Esophagus (tissue), 2 donors: ENCODE data around the gene NLRC4. TPM values are rescaled to one million over a fixed set of nuclear protein-coding genes. Genes with fewer than 3 reads are reported as not detected.
A peak's percentile ranks its signal among the peaks of the same experiment; 100 is the strongest.
"Not testable (repeated sequence)": the region's sequence is repeated elsewhere in the genome, so short reads cannot be mapped to it uniquely, and the experiment has no call there.

Experiments
- H3K27ac ChIP-seq, 2 donors: one replicate each; pipeline ENCODE4 v1.5.1; 2013; ENCODE audit warnings: low read depth in 2 of 2, mild to moderate bottlenecking in 2 of 2, inconsistent platforms in 1 of 2, low read length in 1 of 2, moderate library complexity in 1 of 2
- H3K27me3 ChIP-seq, 2 donors: one replicate each; pipeline ENCODE4 v1.6.1; 2013; ENCODE audit warnings: low read length in 2 of 2, control low read depth in 1 of 2, mild to moderate bottlenecking in 1 of 2; ENCODE audit not compliant: insufficient read depth in 2 of 2, control insufficient read depth in 1 of 2
- H3K36me3 ChIP-seq, 2 donors: one replicate each; pipeline ENCODE4 v1.6.1; 2013; ENCODE audit warnings: low read length in 1 of 2; ENCODE audit not compliant: control insufficient read depth in 2 of 2, insufficient read depth in 2 of 2
- H3K4me1 ChIP-seq, 2 donors: one replicate each; pipeline ENCODE4 v1.6.1; 2013; ENCODE audit warnings: low read length in 1 of 2; ENCODE audit not compliant: control insufficient read depth in 2 of 2, insufficient read depth in 2 of 2
- H3K4me3 ChIP-seq, 2 donors: one replicate each; pipeline ENCODE4 v1.5.1; 2013; ENCODE audit warnings: low read length in 2 of 2, mild to moderate bottlenecking in 2 of 2, low read depth in 1 of 2, moderate library complexity in 1 of 2
- H3K9me3 ChIP-seq, 2 donors: one replicate each; pipeline ENCODE4 v1.6.1; 2013; ENCODE audit warnings: mild to moderate bottlenecking in 2 of 2, low read depth in 1 of 2, low read length in 1 of 2, moderate library complexity in 1 of 2; ENCODE audit not compliant: control insufficient read depth in 2 of 2, insufficient read depth in 1 of 2
- WGBS, 2 donors: extraction: QIAGEN DNeasy Blood & Tissue Kit; methylation state at CpG; one replicate each; pipeline ENCODE4 v1.1.7; 2013; 5-methylcytosine and 5-hydroxymethylcytosine counted together
- polyA plus RNA-seq, 2 donors: library from polyadenylated mRNA; stranded (reverse); fragments of 200-250 nt; gene quantifications; one replicate each; pipeline ENCODE4 v1.2.3, GENCODE V29; 2013
- donor health status: healthy with polysubstance abuse.
- donor health status: Bipolar disorder and iron deficiency.

The NLRC4 gene
- polyA plus RNA-seq, 2 donors = 0.12 to 0.18 TPM

- H3K27me3 ChIP-seq = no peaks in the 10 kb centered on the region
- H3K4me3 ChIP-seq = peak within 1 kb of the TSS; percentile 96 to 100
- H3K4me1 ChIP-seq = no peaks in the 10 kb centered on the region
- H3K36me3 ChIP-seq = no peaks in the 10 kb centered on the region
- 0% methylated on average over 54 to 59 of the region's 59 CpGs for WGBS, 2 donors
- H3K9me3 ChIP-seq = no peaks in the 10 kb centered on the region
- H3K27ac ChIP-seq = peak within 1 kb of the TSS; percentile 77 to 91
Observed at GRCh38 chr2:32277674-32278477, 13.2 kb upstream of the NLRC4 start, which contains the start of gene YIPF4. Gene YIPF4 (plus strand): TSS chr2:32277904. CDS start chr2:32278156, 252 bp downstream.

DNA sequence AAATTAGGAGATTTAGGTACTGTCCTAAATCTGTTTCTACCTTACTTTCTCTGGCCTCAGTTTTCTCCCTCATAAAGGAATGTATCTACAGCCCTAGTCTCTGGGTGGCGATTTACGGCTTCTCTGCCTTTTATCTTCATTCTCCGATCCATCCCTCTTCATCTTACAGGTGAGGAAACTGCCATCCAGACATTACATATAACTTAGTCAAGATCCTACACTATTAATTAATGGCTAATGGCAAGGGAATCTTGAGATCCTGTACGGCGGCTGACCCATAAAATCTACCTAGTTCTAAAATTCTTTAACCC, 12.6 kb upstream of the NLRC4 start:
- Histone ChIP-seq H3K4me3 (peak overlapping the region; percentile 96 to 100), H3K27ac (peak overlapping the region; percentile 77 to 91), H3K9me3 (no peaks in the 10 kb centered on the region), H3K4me1 (no peaks in the 10 kb centered on the region), H3K27me3 (no peaks in the 10 kb centered on the region), H3K36me3 (no peaks in the 10 kb centered on the region)
- 56 to 61% methylated on average over 5 of the region's 5 CpGs for WGBS, 2 donors

GRCh38 chr2:32275790-32276189, 11.1 kb upstream of the NLRC4 start:
- H3K27ac ChIP-seq, H3K36me3 ChIP-seq, H3K4me1 ChIP-seq, H3K4me3 ChIP-seq, H3K27me3 ChIP-seq, H3K9me3 ChIP-seq: not testable (repeated sequence)
- 84 to 86% methylated on average over 7 of the region's 7 CpGs for WGBS, 2 donors

- 55 to 71% methylated on average over 2 of the region's 2 CpGs for WGBS, 2 donors
- H3K36me3 ChIP-seq = no peaks in the 10 kb centered on the region
Observed at GRCh38 chr2:32274289-32274688, 9.6 kb upstream of the NLRC4 start.

GRCh38 chr2:32272279-32272678, 7.6 kb upstream of the NLRC4 start:
- Histone ChIP-seq H3K27ac (no peak overlapping the region), H3K27me3 (no peaks in the 10 kb centered on the region), H3K4me3 (no peak overlapping the region), H3K9me3 (no peaks in the 10 kb centered on the region), H3K4me1 (no peaks in the 10 kb centered on the region), H3K36me3 (no peaks in the 10 kb centered on the region)
- 56 to 57% methylated on average over 3 of the region's 3 CpGs for WGBS, 2 donors

More at GRCh38 chr2:32274289-32274688, 9.6 kb upstream of the NLRC4 start:
- no peaks in the 10 kb centered on the region for H3K9me3 ChIP-seq
- no peak overlapping the region for H3K4me3 ChIP-seq
- H3K27ac ChIP-seq = no peak overlapping the region
- H3K4me1 ChIP-seq = no peaks in the 10 kb centered on the region
- H3K27me3 ChIP-seq = no peaks in the 10 kb centered on the region

DNA sequence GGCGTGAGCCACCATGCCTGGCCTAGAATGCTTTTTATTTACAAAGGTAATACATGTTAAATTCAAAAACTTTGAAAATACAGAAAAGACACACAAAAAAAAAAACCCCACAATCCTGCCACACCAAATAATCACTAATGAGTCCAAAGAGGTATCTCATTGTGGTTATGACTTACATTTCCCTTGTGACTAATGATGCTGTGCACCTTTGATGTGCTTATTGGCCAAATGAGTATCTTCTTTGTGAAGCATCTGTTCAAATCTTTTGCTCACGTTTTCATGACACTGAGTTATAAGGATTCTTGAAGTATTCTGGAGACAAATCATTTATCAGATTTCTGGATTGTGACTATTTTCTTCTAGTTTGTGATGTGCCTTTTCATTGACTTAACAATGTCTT, 6.4 kb upstream of the NLRC4 start:
- H3K36me3 ChIP-seq = no peaks in the 10 kb centered on the region
- H3K4me1 ChIP-seq = no peaks in the 10 kb centered on the region
- no peak overlapping the region for H3K27ac ChIP-seq
- no peaks in the 10 kb centered on the region for H3K27me3 ChIP-seq
- H3K4me3 ChIP-seq = no peak overlapping the region
- 69 to 72% methylated on average over 2 of the region's 2 CpGs for WGBS, 2 donors
- H3K9me3 ChIP-seq = no peaks in the 10 kb centered on the region

DNA sequence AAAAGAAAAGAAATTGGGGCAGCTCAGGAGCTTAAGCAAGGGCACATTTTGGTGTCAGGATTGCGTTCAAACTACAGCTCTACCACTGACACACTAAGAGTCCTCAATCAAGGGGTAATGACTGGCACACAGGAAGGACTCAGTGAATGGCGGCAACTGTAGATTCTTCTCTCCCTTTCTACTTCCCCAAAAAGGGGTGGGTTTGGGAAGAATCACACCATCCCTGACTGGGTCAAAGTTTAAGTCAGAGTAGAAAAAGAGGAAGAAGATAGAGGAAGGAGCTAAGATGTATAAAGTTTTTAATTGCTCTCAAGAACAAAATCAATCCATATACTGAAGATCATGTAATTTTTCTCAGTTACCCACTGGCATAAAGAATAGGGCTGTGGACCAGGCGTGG, 2.6 kb downstream of the NLRC4 start:
- Histone ChIP-seq H3K27me3 (no peaks in the 10 kb centered on the region), H3K27ac (no peak overlapping the region), H3K9me3 (no peaks in the 10 kb centered on the region), H3K4me1 (no peaks in the 10 kb centered on the region), H3K36me3 (no peaks in the 10 kb centered on the region), H3K4me3 (no peak overlapping the region)
- WGBS, 2 donors = 87 to 92% methylated on average over 3 of the region's 3 CpGs

DNA sequence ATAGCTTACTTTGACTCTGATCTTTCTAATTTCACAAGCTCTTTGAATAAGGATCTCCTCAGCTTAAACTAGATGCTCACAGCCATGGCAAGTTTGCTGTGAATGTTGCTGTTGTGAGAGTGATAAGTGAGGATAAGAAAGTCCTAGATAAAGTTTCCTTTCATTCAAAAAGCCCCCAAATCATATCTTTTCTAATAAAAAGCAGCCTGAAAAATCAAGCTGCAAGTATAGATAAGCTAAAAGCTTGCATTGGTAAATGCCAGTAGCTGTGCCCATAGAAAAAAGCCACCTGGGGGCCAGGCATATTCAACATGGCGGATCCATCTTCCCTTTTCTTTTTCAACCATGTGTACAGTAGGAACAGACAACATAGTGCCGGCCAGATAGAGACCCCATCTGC, 4.3 kb downstream of the NLRC4 start:
- WGBS, 2 donors = 83 to 85% methylated on average over 2 of the region's 2 CpGs

GRCh38 chr2:32258242-32258641, 6.4 kb downstream of the NLRC4 start:
- H3K9me3 ChIP-seq = no peaks in the 10 kb centered on the region
- H3K27ac ChIP-seq = no peak overlapping the region
- no peaks in the 10 kb centered on the region for H3K4me1 ChIP-seq
- 82 to 86% methylated on average over 13 of the region's 13 CpGs for WGBS, 2 donors
- H3K4me3 ChIP-seq = no peak overlapping the region
- no peaks in the 10 kb centered on the region for H3K27me3 ChIP-seq
- no peaks in the 10 kb centered on the region for H3K36me3 ChIP-seq

More for the DNA sequence above, 4.3 kb downstream of the NLRC4 start:
- Histone ChIP-seq H3K27ac (no peak overlapping the region), H3K27me3 (no peaks in the 10 kb centered on the region), H3K36me3 (no peaks in the 10 kb centered on the region), H3K9me3 (no peaks in the 10 kb centered on the region), H3K4me3 (no peak overlapping the region), H3K4me1 (no peaks in the 10 kb centered on the region)

DNA sequence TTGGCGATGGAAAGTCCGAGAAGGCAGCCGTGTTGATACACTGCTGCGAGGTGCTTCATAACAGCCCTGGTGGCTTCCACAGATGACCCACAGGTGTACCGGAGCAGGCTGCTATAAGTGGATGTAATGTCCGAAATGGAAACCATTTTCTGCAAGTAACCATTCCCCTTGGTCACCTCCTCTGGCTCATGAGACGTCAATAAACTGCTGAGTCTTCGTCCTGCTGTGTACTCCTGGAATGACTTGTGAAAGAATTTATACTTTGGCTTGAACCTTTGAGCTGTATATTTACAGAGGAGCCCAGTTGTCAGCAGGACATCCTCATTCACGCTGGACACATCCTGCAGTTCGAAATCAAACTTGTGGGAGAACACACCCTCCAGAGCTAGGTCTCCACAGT, 14.4 kb downstream of the NLRC4 start:
- Histone ChIP-seq H3K27ac (no peak overlapping the region), H3K27me3 (no peaks in the 10 kb centered on the region), H3K4me1 (no peaks in the 10 kb centered on the region), H3K9me3 (no peaks in the 10 kb centered on the region), H3K36me3 (no peaks in the 10 kb centered on the region), H3K4me3 (no peak overlapping the region)
- whole genome bisulfite sequencing, 2 donors = 85 to 87% methylated on average over 10 of the region's 10 CpGs
